ENCODE results near the gene FSHR.

Gene FSHR, protein sequence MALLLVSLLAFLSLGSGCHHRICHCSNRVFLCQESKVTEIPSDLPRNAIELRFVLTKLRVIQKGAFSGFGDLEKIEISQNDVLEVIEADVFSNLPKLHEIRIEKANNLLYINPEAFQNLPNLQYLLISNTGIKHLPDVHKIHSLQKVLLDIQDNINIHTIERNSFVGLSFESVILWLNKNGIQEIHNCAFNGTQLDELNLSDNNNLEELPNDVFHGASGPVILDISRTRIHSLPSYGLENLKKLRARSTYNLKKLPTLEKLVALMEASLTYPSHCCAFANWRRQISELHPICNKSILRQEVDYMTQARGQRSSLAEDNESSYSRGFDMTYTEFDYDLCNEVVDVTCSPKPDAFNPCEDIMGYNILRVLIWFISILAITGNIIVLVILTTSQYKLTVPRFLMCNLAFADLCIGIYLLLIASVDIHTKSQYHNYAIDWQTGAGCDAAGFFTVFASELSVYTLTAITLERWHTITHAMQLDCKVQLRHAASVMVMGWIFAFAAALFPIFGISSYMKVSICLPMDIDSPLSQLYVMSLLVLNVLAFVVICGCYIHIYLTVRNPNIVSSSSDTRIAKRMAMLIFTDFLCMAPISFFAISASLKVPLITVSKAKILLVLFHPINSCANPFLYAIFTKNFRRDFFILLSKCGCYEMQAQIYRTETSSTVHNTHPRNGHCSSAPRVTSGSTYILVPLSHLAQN

DNA sequence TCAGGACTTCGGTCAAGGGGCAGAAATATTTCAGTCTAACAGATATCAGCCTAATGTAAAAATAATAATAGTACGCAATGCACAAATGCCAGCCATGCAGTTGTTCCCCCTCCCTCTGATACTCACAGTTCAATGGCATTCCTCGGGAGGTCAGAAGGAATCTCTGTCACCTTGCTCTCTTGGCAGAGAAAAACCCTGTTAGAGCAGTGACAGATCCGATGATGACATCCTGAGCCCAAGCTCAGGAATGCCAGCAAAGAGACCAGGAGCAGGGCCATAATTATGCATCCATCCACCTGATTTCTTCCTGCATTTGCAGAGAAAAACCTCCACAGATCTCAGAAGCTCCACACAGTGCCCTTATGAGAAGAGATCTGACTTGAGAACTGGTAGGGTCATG, at the start of gene FSHR:
TSS of gene FSHR (minus strand) at position 376 of the 400 bp plus-strand sequence. CDS start at position 278, 98 bp downstream.
- no peak for DNase-seq (ENCODE audit: low spot score)

DNA sequence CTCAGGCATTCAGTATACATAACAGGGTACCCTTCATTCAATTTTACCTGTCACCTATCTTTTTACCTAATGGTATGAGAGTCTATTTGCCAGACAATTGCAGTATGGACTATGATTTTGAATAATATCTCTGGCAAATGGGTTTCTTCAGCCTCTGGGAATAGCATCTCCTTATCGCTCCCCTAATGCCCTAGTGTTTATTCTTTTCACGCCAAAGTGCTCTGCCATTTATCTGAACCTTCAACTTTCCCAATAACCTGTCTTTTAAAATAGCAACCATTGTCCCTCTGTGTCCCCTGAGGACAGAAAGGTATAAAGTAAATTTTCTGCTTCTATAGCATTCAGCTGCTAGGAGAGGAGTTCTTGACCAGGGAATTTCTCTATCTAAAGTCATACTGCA, 45.0 kb upstream of the FSHR start:
- DNase-seq (ENCODE audit: low spot score) = no peak

DNA sequence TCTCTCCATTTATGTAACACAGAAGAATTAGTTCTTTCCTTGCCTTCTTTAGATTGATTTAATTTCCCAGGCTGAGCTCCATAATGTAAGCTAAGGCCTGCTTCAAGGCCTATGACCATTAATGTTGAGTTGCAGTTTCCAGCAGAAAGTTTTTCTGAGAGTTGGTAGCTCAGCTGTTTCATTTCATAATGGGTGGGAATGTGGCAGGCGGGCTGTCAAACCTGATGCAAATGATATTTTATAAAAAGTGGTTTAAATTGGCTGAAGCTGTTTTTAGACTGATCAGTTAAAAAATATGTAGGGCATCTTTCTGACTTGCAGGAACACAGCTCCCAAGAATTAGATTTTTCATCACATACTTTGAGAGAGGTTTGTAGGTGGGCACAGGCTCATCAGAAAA, 40.4 kb upstream of the FSHR start:
- DNase-seq (ENCODE audit: low spot score) = no peak

DNA sequence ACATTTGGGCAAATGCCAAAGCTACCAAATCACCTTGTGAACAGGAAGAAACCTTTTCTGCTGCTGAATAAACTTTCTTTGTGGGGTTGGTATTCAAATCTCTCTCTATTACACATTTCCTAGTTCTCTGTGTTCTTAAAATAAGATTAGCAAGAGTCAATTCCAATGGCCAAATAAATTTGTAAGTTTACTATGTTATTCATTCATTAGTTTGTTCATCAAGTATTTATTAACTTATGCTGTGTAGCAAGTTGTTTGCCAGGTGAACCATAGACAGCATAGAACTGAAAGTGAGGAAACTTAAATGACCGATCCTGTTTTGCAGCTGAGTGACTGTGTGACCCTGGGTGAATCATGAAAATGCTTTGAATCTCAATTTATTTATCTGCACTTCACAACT, 37.7 kb upstream of the FSHR start:
- no peak for DNase-seq (ENCODE audit: low spot score)

DNA sequence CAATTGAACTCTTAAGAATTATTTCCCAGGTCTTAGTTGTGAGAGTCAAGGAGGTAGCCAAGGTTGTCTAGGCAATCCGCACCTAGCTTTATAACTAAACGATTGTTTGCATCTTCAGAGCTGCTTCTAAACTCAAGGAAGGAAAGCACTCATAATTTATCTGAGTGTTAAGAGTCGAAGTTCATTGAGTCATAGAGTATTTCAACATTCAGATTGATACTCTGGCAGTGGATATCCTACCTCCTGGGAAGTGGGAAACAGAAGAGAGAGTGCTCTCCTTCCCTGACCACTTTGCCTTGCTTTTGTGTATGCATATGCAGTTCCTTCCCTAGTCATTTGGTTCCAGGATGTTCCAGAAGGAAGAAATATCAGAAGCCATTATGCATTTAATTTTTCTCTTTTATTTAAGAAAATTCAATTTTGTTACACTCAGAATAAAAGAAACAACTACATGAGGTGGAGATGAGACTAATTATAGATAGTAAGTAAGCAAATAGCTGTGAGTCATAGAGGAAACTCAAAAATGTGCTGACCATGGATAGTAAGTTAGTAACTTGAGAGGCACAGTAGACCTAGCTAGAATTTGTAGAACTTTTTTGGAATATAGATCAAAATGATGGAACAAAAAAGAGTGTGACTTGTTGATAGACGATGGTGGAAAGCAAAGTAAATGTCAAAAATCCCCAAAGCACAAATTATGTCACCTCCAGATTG, 35.4 kb upstream of the FSHR start:
- no peak for DNase-seq (ENCODE audit: low spot score)

DNA sequence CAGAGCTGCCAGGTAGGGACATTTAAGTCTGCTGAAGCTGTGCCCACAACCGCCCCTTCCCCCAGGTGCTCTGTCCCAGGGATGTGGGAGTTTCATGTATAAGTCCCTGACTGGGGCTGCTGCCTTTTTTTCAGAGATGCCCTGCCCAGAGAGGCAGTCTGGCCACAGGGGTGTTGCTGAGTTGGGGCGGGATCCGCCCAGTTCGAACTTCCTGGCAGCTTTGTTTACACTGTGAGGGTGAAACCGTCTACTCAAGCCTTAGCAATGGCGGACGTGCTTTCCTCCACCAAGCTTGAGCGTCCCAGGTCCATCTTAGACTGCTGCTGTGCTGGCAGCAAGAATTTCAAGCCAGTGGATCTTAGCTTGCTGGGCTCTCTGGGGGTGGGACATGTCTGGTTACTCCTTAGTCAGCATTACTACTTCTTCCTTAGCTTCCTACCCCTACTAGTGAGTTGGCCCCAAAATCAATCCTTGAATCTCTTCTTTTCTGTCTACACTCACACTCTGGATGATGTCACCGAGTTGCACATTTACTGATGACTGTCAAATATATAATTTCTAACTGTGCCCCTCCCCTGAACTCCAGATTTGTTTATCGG, 31.8 kb upstream of the FSHR start:
- no peak for DNase-seq (ENCODE audit: low spot score)

DNA sequence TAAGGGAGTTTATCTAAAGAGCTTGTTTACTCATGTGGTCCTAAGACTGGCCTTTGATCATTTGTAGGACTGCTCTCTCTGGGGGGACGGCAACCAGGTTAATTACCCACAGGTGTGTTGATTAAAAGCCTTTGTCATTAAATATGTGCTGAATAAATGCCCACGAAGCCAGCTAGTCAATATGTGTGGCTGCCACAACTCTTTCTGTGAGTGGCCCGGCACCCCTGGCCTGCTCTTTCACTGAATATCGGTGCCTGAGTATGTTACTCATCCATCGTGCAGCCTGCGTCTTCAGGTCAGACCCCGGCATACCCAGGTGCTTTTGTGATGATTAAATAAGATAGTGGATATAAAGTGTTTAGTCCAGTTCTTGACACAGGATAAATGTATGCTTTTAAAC, 24.3 kb upstream of the FSHR start:
- DNase-seq (ENCODE audit: low spot score) = no peak

DNA sequence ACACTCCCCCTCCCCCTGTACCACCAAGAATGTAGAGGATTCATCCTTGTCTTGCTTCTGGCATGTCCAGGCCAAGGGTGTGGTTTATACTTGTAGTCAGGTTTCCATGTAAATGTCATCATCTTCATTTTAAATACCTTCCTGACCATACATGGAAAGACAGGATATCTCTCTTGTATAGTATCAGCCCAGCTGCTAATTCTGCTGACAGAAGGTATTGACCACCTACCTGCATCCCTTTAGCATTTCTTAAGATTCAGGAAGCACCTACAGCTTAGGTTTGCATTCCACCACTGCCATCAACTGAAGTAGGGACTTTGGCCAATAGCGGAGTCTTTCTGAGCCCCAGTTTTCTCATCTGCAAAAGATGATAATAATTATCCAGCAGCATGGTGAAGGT, 22.9 kb upstream of the FSHR start:
- DNase-seq (ENCODE audit: low spot score) = no peak

DNA sequence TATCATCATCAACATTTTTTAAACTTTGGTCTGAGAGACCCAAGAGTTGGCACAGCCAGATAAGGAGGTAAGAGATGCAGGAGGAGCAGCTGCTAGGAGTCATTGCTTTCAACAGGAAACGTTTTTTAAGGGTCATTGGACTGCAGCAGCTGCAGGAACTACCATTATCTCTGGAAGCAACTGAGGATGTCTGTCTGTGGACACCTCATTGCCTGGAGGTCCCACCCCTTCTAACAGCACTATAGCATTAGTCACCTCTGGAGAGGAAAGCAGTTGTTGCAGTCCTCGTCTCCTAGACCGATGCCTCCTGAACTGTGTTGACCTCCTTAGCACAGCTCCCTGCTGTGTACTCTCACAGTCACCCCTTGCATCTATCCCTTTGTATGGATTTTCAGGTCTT, 21.5 kb upstream of the FSHR start:
- no peak for DNase-seq (ENCODE audit: low spot score)

DNA sequence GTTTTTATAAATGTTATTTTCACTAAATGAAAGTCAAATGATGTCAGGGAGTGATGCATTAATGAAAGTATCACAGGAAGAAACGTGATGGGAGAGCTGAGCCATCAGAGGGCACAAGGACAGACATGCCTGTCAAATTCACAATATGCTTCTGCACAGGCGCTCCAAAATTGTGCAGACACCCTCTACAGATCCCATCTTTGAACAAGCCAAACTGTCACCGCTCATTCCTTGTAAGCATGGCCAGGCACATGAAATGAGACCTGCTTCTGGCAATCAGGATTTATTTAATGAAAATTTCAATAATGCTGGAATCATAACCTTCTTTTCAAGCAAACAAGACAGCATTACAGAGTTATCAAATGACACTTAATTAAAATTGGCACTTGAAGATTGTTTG, 20.4 kb upstream of the FSHR start:
- DNase-seq (ENCODE audit: low spot score) = no peak

DNA sequence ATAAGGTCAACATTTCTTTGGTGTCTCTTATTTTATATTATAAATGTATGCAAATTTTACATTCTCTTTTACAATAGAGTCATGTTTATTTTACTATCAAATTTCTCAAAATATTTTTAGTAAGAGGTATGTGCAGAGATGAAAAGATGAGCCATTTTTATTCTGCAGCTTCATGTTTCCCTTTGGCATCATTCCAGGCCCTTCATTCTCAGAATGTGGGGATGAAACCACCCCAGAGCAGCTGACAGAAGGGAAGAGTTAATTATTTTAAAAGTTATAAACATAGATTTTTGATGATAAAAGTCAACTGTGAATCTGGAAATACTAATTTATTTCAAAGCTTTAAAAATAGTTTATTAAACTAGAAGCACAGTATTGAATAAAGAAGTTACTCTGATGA, 12.8 kb upstream of the FSHR start:
- DNase-seq (ENCODE audit: low spot score) = no peak

DNA sequence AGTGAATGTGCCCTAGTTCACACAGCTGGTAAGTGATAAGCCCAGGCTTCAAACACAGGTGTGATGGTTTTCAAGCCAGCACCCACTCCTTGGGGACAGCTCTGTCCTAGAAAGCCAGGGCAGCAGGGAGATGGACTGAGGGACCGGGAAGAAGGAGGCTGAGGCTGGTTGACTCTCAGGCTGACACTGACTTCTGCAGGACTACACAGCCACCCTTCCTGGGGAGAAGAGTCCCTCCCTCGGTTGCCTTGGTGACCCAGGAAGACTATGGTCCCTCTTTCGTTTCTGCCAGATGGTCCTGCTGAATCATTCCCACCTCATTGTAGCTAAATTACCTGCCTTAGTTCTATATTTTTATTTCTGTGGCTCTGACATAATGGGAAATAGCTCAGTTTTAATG, 11.3 kb upstream of the FSHR start:
- DNase-seq (ENCODE audit: low spot score) = no peak

DNA sequence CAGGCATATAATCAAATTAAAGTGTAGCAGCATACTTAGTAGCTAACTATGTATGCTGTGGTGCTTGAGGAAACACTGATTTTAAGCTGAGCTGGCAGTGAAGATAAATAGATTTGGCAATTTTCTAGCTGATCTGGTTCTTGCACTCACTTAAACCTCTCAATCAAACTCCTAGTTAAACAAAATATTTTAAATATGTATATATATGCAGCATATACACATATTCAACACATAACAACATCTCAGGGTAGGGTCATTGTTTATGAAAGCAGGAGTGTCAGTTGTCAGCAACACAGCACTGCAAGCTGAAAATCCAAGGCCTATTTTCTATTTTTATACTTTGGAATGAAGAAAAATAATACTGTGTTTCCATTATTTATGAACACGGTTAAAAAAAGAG, 10.4 kb upstream of the FSHR start:
- DNase-seq (ENCODE audit: low spot score) = no peak

DNA sequence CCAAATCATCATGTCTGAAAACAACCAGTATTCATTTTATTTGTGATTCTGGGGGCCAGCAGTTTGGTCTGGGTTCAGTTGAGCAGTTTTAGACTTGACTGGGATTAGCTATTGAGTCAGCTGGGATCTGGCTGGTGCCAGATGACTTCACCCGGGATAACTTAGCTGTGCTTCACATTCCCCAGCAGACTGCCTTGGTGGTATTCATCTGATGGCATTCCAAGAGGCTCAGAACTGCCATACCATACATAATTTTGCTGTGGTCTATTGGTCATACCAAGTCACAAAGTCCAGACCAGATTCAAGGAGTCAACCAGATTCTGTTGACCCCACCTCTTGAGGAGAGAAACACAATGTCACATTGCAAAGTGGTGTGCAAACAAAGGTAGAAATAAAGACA, 7.8 kb upstream of the FSHR start:
- no peak for DNase-seq (ENCODE audit: low spot score)

DNA sequence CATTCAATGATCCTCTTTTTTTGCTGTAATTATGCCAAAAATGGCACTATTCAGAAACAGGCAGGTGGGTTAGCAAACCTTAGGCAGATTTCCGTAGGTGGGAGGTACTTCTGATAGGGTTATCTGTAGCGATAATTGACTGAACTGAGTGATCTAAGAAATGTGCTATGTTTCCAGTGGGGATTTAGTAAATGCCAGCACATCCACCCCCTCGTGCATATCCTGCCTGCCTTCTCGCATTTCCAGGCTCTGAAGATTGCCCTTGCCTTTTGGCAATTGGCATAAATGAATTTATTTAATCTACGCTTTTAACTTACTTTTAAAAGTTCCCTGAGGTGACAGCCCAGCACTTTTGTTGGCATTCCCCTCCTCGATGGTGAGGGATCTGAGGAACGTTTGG, 576 bp upstream of the FSHR start:
- no peak for DNase-seq (ENCODE audit: low spot score)

DNA sequence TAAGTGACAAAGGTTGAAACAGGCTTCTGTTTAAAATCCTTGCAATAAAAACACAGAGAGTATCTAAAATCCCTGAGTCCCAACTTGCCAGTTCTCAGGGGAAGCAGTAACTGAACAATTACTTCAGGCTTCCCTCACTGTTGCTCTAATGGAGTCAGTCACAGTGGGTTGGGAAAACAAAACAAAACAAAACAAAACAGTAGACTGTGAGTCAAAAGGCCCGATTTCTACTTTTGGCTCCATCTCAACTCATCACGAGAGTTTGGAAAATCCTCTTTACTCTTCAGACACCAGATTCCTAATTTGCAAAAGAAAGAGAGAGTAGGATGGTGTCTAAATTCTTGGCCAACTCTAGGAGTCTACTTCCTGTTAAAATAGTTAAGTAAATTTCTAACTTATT, 1.1 kb downstream of the FSHR start:
- no peak for DNase-seq (ENCODE audit: low spot score)

DNA sequence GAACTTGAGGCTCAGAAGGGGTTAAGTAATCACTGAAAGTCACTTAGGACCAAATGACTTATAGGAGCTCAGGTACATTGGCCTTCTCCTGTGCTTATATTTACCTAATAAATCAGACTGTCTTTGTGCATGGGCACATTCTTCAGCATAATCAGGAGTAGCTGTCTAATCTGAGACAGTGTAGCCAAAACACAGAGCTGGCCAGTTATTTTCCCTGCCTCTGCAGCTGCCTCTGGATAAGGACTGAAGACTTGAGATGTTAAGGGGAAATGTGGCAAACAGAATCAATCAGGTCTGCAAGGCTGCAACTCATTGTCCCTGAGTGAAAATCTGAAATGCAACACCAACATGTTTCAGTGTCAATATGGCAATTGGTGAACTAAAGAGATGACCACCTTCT, 1.5 kb downstream of the FSHR start:
- no peak for DNase-seq (ENCODE audit: low spot score)

DNA sequence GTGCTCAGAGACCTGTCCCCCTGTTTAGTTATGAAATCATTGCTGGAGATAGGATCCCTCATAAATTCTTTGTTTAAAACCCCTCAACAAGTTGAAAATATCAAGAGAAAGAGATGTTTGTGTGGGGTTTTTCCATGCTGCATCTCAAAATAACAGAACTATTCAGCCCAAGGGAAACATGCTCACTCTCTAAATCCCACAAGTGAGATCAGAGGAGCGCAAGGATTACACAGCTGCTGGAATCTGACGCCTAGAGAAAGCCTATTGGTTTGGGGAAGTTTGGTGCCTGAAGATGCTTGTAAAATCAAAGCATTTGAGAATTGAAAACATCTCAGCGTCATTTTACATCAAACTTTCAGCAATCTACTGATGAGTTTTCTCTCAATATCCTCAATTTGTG, 7.9 kb downstream of the FSHR start:
- no peak for DNase-seq (ENCODE audit: low spot score)

DNA sequence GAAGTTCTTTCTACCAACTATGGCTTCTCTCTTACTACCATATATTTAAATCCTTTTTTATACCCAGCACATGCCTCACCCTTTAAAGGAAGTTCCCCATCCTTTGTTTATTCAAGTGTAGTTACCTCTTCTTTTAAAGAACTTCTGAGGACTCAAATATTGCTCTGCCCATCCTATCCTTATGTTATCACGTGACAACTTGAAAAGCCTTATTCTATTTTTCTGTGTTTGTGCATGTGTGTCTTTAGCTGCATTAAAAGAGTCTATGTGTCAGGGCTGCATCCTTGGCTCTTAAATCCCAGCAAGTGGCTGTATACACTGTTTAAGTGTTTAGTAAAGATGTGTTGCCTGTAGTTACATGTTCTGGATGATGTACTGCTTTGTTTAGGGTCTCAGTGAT, 22.5 kb downstream of the FSHR start:
- DNase-seq (ENCODE audit: low spot score) = no peak

DNA sequence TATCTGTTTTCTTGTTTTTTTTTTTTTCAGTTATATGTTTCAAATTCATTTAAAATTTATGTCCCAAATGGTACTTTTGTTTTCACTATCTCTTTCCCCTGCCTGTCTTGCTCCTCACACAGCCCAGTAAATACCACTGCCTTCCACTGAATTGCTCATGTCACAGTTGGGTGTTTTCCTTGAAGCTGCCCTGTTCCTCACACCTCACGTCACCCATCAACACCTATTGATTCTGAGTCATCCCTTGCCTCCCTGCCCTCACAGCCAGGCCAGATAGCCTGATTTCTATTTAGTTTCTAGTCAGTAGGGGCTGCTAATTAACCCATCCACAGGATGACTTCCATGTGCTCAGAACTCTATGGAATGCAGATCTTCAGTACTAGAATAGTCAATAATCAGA, 25.3 kb downstream of the FSHR start:
- DNase-seq (ENCODE audit: low spot score) = no peak

DNA sequence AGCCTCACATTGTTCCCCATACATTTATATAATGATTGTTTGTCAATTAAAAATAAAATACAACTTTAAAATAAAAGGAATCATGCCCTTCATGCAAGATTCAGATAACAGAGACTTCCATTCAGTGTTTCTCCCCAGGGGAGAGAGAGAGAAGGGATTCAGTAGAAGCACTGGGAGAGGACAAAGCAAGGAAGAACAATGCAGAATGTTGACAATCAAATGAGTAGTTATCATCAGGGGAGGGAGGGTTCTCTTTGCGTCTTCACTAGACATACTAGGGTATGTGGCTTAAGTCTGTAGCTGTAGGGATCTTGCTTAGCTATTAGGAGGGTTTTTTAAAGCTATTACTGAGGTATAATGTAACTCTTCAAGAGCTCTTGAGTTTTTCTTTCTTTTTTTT, 30.7 kb downstream of the FSHR start:
- no peak for DNase-seq (ENCODE audit: low spot score)

DNA sequence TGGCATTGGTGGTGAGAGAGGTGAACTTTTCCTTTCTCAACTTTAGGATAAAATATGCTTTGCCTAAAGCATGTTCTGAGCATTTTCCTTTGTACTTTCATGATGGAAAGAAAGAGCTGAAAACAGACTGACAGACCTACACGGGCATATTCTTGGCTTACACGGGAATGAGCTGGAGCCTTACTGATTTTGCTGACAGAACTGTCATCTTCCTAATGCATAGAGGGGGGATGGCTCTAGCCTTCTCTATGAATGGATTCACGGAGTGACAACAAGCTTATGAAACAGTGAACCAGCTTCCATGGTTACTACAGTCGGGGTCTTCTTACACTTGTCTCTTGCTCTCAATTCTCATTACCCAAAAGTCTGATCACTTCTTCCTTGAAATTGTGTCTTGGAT, 32.2 kb downstream of the FSHR start:
- no peak for DNase-seq (ENCODE audit: low spot score)

DNA sequence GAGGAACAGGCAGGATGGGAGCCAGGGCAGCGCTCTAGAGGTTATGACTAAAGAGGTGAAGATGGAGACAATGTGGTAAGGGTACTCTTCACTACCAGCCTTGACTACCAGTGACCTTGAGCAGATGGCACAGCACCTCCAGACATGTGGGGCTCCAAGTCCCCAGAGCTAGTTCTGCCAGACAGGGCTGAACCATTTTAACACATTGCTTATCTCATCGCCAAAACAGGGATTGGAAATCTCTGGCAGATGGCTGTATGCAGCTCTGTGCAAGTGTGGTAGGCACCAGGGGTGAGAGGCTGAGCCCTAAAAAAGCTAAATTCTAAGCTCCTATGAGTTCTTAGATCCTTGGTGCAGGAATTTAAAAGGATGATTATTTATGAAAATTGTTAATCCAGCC, 41.3 kb downstream of the FSHR start:
- DNase-seq (ENCODE audit: low spot score) = no peak

All from GM03348 (cell line).